ENCODE data around the gene TXNIP. TPM values are rescaled to one million over a fixed set of nuclear protein-coding genes. Genes with fewer than 3 reads are reported as not detected.

The TXNIP gene
- total and polyA plus RNA-seq, 2 donors (not counting 1 experiment from before 2014, with no cell fraction given) = 542 to 1,651 TPM

DNA sequence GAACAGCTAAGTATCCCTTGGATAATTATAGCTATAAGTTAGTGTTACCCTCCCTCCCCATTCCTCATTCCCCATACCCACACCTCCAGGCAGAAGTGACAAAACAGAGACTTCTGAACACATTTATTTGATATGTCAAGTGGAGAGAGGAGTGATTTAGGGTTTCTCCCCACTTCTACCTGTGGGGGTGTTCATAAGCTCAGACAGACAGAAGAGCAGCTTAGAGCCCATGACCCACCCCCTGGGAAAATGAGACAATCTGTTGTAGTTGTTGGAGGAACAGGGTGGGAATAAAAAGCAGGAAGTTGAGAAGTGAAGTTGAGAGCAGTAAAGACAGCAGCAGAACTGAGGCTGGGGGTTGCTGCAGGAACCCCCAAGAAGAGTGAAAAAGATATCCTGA is 37.0 kb downstream of the TXNIP start:
- Histone ChIP-seq H3K9ac (ENCODE audit: low read length) (no peak overlapping the region), H3K27ac (ENCODE audit: low read length in 2 of 2) (no peak overlapping the region), H3K9me3 (ENCODE audit: control extremely low read depth in 1 of 3, control insufficient read depth in 2 of 3, insufficient read depth in 1 of 3, low read length in 2 of 3) (no peaks in the 10 kb centered on the region), H3K79me2 (ENCODE audit: control insufficient read depth, insufficient read depth, low read length) (peaks cover 58% of the 10 kb centered on the region), H2AFZ (ENCODE audit: insufficient read depth, low read depth, low read length, poor library complexity, severe bottlenecking) (no peak overlapping the region), H3K4me1 (ENCODE audit: control insufficient read depth in 2 of 2, insufficient read depth in 2 of 2, low read length in 2 of 2) (peaks cover 59 to 81% of the 10 kb centered on the region in 2 donors), H3K4me2 (replicated peaks; ENCODE audit: low read depth, low read length, poor library complexity, severe bottlenecking) (peak overlapping the region; percentile 89), H3K27me3 (replicated peaks in 1 of 4; ENCODE audit: control extremely low read depth in 1 of 4, control insufficient read depth in 3 of 4, insufficient read depth in 4 of 4, low read length in 3 of 4) (no peaks in the 10 kb centered on the region), H4K20me1 (ENCODE audit: control insufficient read depth, insufficient read depth, low read length, poor library complexity, severe bottlenecking) (peaks cover 5% of the 10 kb centered on the region), H3K4me3 (ENCODE audit: control extremely low read depth in 1 of 5, extremely low read depth in 1 of 5, insufficient read depth in 1 of 5, low read depth in 2 of 5, low read length in 4 of 5) (no peak overlapping the region), H3K36me3 (replicated peaks in 1 of 2; ENCODE audit: control extremely low read depth in 1 of 2, control insufficient read depth in 1 of 2, extremely low read depth in 1 of 2, insufficient read depth in 2 of 2, low read length in 1 of 2) (peaks cover 0 to 1% of the 10 kb centered on the region in 2 experiments)
- POLR2A ChIA-PET = interaction anchor here (1.2 to 2.5 kb wide), 2 partner anchors 31 to 32 kb away, joined by 5 to 41 read pairs; partner anchors contain the start of gene RBM8A
- Mint-ChIP-seq H3K27me3 (no peaks in the 10 kb centered on the region), H3K4me3 (peak overlapping the region; percentile 99), H3K27ac (peak overlapping the region; percentile 69), H3K4me1 (peaks cover 87% of the 10 kb centered on the region), H3K9me3 (ENCODE audit: insufficient read depth) (no peaks in the 10 kb centered on the region)
- DNase-seq (peak; percentile 22), ATAC-seq (ENCODE audit: low read depth) (no peak)
- intact Hi-C loops (cut with micrococcal nuclease) = no loop called here
- CTCF ChIA-PET = interaction anchor here (2.3 to 4.4 kb wide), 3 partner anchors 19 to 48 kb away, joined by 7 to 34 read pairs (median 10); partner anchors contain the start of gene RBM8A
- TF ChIP-seq, protein P1, sequence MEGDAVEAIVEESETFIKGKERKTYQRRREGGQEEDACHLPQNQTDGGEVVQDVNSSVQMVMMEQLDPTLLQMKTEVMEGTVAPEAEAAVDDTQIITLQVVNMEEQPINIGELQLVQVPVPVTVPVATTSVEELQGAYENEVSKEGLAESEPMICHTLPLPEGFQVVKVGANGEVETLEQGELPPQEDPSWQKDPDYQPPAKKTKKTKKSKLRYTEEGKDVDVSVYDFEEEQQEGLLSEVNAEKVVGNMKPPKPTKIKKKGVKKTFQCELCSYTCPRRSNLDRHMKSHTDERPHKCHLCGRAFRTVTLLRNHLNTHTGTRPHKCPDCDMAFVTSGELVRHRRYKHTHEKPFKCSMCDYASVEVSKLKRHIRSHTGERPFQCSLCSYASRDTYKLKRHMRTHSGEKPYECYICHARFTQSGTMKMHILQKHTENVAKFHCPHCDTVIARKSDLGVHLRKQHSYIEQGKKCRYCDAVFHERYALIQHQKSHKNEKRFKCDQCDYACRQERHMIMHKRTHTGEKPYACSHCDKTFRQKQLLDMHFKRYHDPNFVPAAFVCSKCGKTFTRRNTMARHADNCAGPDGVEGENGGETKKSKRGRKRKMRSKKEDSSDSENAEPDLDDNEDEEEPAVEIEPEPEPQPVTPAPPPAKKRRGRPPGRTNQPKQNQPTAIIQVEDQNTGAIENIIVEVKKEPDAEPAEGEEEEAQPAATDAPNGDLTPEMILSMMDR (IDR thresholded peaks at IDR 0.05) = no peak
- TF ChIP-seq EZH2 (IDR thresholded peaks at IDR 0.05; ENCODE audit: borderline replicate concordance, insufficient read depth, low read depth, low read length, poor library complexity, severe bottlenecking) = no peak

DNA sequence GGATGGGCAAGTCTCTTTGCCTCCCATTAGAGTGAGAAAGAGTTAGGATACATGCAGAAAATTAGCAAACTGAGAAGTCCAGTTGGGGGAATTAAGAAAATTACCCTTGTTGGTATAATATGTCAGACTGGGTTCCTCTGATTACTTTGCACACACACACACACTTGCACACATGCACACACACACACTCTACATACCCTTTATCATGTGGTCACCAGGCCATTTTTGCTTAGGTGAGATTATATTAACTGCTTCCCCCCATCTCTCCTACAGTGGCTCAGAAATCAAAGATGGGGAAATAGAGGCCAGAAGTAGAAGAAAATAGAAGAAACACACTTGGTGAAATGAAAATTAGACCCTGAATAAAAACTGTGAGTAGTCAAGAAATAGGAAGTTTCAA is 37.6 kb downstream of the TXNIP start:
- POLR2A ChIA-PET = interaction anchor here (0.6 to 2.5 kb wide), 5 partner anchors 9 to 93 kb away, joined by 3 to 41 read pairs (median 10); partner anchors contain the start of gene RBM8A
- Histone ChIP-seq H3K9me3 (ENCODE audit: control extremely low read depth in 1 of 3, control insufficient read depth in 2 of 3, insufficient read depth in 1 of 3, low read length in 2 of 3) (no peaks in the 10 kb centered on the region), H3K27ac (ENCODE audit: low read length in 2 of 2) (no peak overlapping the region), H3K36me3 (replicated peaks in 1 of 2; ENCODE audit: control extremely low read depth in 1 of 2, control insufficient read depth in 1 of 2, extremely low read depth in 1 of 2, insufficient read depth in 2 of 2, low read length in 1 of 2) (peaks cover 1 to 4% of the 10 kb centered on the region in 2 experiments), H3K4me2 (replicated peaks; ENCODE audit: low read depth, low read length, poor library complexity, severe bottlenecking) (peak overlapping the region; percentile 90), H3K4me1 (ENCODE audit: control insufficient read depth in 2 of 2, insufficient read depth in 2 of 2, low read length in 2 of 2) (peaks cover 55 to 75% of the 10 kb centered on the region in 2 donors), H3K27me3 (replicated peaks in 1 of 4; ENCODE audit: control extremely low read depth in 1 of 4, control insufficient read depth in 3 of 4, insufficient read depth in 4 of 4, low read length in 3 of 4) (no peaks in the 10 kb centered on the region), H3K79me2 (ENCODE audit: control insufficient read depth, insufficient read depth, low read length) (peaks cover 55% of the 10 kb centered on the region), H3K9ac (ENCODE audit: low read length) (no peak overlapping the region), H4K20me1 (ENCODE audit: control insufficient read depth, insufficient read depth, low read length, poor library complexity, severe bottlenecking) (peaks cover 5% of the 10 kb centered on the region), H2AFZ (ENCODE audit: insufficient read depth, low read depth, low read length, poor library complexity, severe bottlenecking) (peak overlapping the region; percentile 85), H3K4me3 (ENCODE audit: control extremely low read depth in 1 of 5, extremely low read depth in 1 of 5, insufficient read depth in 1 of 5, low read depth in 2 of 5, low read length in 4 of 5) (no peak overlapping the region)
- H3K27ac Mint-ChIP-seq = peak overlapping the region; percentile 5
- no peaks in the 10 kb centered on the region for H3K9me3 Mint-ChIP-seq (ENCODE audit: insufficient read depth)
- CTCF ChIA-PET = interaction anchor here (0.9 to 4.4 kb wide), 11 partner anchors 8 to 113 kb away, joined by 5 to 34 read pairs (median 7); partner anchors contain the start of genes NUDT17, RBM8A and TXNIP
- no peaks in the 10 kb centered on the region for H3K27me3 Mint-ChIP-seq
- peak; percentile 24 for DNase-seq
- intact Hi-C loops (cut with micrococcal nuclease) = loop anchor here (1.0 kb wide), 5 partner anchors 21 to 40 kb away; partner anchors contain the start of genes PEX11B, RBM8A and TXNIP
- peak overlapping the region; percentile 99 for H3K4me3 Mint-ChIP-seq
- no peak for ATAC-seq (ENCODE audit: low read depth)
- peaks cover 85% of the 10 kb centered on the region for H3K4me1 Mint-ChIP-seq
- TF ChIP-seq, protein P1 (IDR thresholded peaks at IDR 0.05) = no peak
- TF ChIP-seq EZH2 (IDR thresholded peaks at IDR 0.05; ENCODE audit: borderline replicate concordance, insufficient read depth, low read depth, low read length, poor library complexity, severe bottlenecking) = no peak

All from B cell (primary cell).